HUES6 (cell line): ENCODE data around the gene PYURF.

ENCODE experiments used
- H3K27ac ChIP-seq: 2 replicates; pipeline ENCODE4 v1.7.0; 2013; ENCODE audit warnings: low read depth, mild to moderate bottlenecking, low read length, inconsistent platforms
- H3K27me3 ChIP-seq: 2 replicates; pipeline ENCODE4 v1.6.1; 2013; ENCODE audit warnings: low read length; ENCODE audit not compliant: control insufficient read depth, insufficient read depth
- H3K36me3 ChIP-seq: 2 replicates; pipeline ENCODE4 v1.6.1; 2013; ENCODE audit warnings: low read length; ENCODE audit not compliant: control insufficient read depth, insufficient read depth
- H3K4me1 ChIP-seq: 2 replicates; pipeline ENCODE4 v1.6.1; 2013; ENCODE audit warnings: low read length; ENCODE audit not compliant: control insufficient read depth, insufficient read depth
- H3K4me3 ChIP-seq: 2 replicates; pipeline ENCODE4 v1.5.1; 2013; ENCODE audit warnings: low read depth, low read length
- H3K9ac ChIP-seq: one replicate; pipeline ENCODE4 v1.6.1; 2013; ENCODE audit warnings: mild to moderate bottlenecking, low read length
- H3K9me3 ChIP-seq: 2 replicates; pipeline ENCODE4 v1.6.1; 2013; ENCODE audit warnings: low read depth, low read length; ENCODE audit not compliant: control insufficient read depth, insufficient read depth

The PYURF gene

GRCh38 chr4:88497859-88498409 lies 25.6 kb downstream of the PYURF start:
- Histone ChIP-seq H3K4me3 (no peak overlapping the region), H3K9ac (no peak overlapping the region), H3K27me3 (no peaks in the 10 kb centered on the region), H3K4me1 (no peaks in the 10 kb centered on the region), H3K27ac (no peak overlapping the region), H3K36me3 (peaks cover 4% of the 10 kb centered on the region), H3K9me3 (no peaks in the 10 kb centered on the region)

- Histone ChIP-seq H3K4me3 (no peak overlapping the region), H3K27ac (no peak overlapping the region), H3K9me3 (no peaks in the 10 kb centered on the region), H3K9ac (no peak overlapping the region), H3K4me1 (no peaks in the 10 kb centered on the region), H3K27me3 (no peaks in the 10 kb centered on the region), H3K36me3 (peaks cover 14% of the 10 kb centered on the region)
Observed at GRCh38 chr4:88489100-88489761, 34.3 kb downstream of the PYURF start.

- H3K36me3 ChIP-seq: no peaks in the 10 kb centered on the region
Observed at GRCh38 chr4:88481537-88481936, 42.0 kb downstream of the PYURF start.

GRCh38 chr4:88478247-88478646 lies 45.3 kb downstream of the PYURF start:
- no peak overlapping the region for H3K4me3 ChIP-seq
- H3K36me3 ChIP-seq: 0 out of 2 replicates have a peak, but pooled peaks cover 5% of the 10 kb centered on the region
- no peaks in the 10 kb centered on the region for H3K4me1 ChIP-seq
- no peak overlapping the region for H3K27ac ChIP-seq
- H3K9me3 ChIP-seq: no peaks in the 10 kb centered on the region
- no peaks in the 10 kb centered on the region for H3K27me3 ChIP-seq
- no peak overlapping the region for H3K9ac ChIP-seq

More at GRCh38 chr4:88481537-88481936, 42.0 kb downstream of the PYURF start:
- H3K4me3 ChIP-seq: no peak overlapping the region
- H3K4me1 ChIP-seq: no peaks in the 10 kb centered on the region
- H3K9me3 ChIP-seq: no peaks in the 10 kb centered on the region
- H3K27ac ChIP-seq: no peak overlapping the region
- H3K9ac ChIP-seq: no peak overlapping the region
- H3K27me3 ChIP-seq: no peaks in the 10 kb centered on the region

GRCh38 chr4:88477229-88477860 lies 46.2 kb downstream of the PYURF start:
- Histone ChIP-seq H3K27me3 (no peaks in the 10 kb centered on the region), H3K4me1 (no peaks in the 10 kb centered on the region), H3K9ac (no peak overlapping the region), H3K4me3 (no peak overlapping the region), H3K27ac (no peak overlapping the region), H3K36me3 (peaks cover 8% of the 10 kb centered on the region), H3K9me3 (no peaks in the 10 kb centered on the region)
